ENCODE data around the gene NELFE. TPM values are rescaled to one million over a fixed set of nuclear protein-coding genes. Genes with fewer than 3 reads are reported as not detected.
"Not testable (repeated sequence)": the region's sequence is repeated elsewhere in the genome, so short reads cannot be mapped to it uniquely, and the experiment has no call there.

NELFE gene
- total and polyA plus RNA-seq, 2 donors (not counting 1 experiment from before 2014, with no cell fraction given): 81.7 to 85.5 TPM

DNA sequence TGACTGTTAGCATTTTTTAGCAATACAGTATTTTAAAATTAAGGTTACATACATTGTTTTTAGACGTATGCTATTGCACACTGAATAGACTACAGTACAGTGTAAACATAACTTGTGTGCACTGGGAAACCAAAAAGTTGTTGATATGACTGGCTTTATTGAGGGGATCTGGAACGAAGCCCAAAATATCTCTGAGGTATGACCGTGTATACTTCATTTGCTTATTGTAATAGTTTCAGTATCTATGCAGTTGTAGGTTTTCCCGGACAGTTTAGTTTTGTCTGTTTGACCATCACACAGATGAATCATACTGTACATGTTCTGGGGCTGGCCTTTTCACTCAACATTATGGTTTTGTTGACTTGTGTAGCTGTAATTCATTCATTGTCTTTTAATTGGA is 50.0 kb downstream of the NELFE start:
- peaks cover 15% of the 10 kb centered on the region for H3K4me1 ChIP-seq (ENCODE audit: control insufficient read depth, extremely low read depth, insufficient read depth, low read length)
- peak; percentile 45 to 65 for DNase-seq (ENCODE audit: low read depth in 2 of 2)
- H3K4me2 ChIP-seq (ENCODE audit: extremely low read depth, insufficient read depth, low read length): no peak overlapping the region
- no peaks in the 10 kb centered on the region for H3K27me3 ChIP-seq (ENCODE audit: control insufficient read depth, insufficient read depth, low read length)
- no peak overlapping the region for H3K4me3 ChIP-seq (replicated peaks in 1 of 4; ENCODE audit: control extremely low read depth in 1 of 4, insufficient read depth in 1 of 4, low read depth in 3 of 4, low read length in 4 of 4)
- no peak for TF ChIP-seq EZH2 (IDR thresholded peaks at IDR 0.05; ENCODE audit: low read length, missing control alignments)
- TF ChIP-seq, protein P1, sequence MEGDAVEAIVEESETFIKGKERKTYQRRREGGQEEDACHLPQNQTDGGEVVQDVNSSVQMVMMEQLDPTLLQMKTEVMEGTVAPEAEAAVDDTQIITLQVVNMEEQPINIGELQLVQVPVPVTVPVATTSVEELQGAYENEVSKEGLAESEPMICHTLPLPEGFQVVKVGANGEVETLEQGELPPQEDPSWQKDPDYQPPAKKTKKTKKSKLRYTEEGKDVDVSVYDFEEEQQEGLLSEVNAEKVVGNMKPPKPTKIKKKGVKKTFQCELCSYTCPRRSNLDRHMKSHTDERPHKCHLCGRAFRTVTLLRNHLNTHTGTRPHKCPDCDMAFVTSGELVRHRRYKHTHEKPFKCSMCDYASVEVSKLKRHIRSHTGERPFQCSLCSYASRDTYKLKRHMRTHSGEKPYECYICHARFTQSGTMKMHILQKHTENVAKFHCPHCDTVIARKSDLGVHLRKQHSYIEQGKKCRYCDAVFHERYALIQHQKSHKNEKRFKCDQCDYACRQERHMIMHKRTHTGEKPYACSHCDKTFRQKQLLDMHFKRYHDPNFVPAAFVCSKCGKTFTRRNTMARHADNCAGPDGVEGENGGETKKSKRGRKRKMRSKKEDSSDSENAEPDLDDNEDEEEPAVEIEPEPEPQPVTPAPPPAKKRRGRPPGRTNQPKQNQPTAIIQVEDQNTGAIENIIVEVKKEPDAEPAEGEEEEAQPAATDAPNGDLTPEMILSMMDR (conservative IDR thresholded peaks at IDR 0.05 in 1 of 2, IDR thresholded peaks at IDR 0.05 in 1 of 2; ENCODE audit: low read depth in 1 of 2, low read length in 2 of 2): no peak
- H3K9me3 ChIP-seq (ENCODE audit: control insufficient read depth, insufficient read depth, low read depth, low read length): no peaks in the 10 kb centered on the region
- H3K9ac ChIP-seq (ENCODE audit: insufficient read depth, low read length): no peak overlapping the region
- peak overlapping the region; percentile 51 for H3K27ac ChIP-seq (ENCODE audit: insufficient read depth, low read length)
- no peaks in the 10 kb centered on the region for H4K20me1 ChIP-seq (ENCODE audit: control insufficient read depth, extremely low read depth, insufficient read depth, low read length)
- no peak overlapping the region for H2AFZ ChIP-seq (ENCODE audit: low read length)
- no peaks in the 10 kb centered on the region for H3K79me2 ChIP-seq (ENCODE audit: control insufficient read depth, insufficient read depth, low read length)
- H3K36me3 ChIP-seq (ENCODE audit: control insufficient read depth, insufficient read depth, low read length): no peaks in the 10 kb centered on the region

DNA sequence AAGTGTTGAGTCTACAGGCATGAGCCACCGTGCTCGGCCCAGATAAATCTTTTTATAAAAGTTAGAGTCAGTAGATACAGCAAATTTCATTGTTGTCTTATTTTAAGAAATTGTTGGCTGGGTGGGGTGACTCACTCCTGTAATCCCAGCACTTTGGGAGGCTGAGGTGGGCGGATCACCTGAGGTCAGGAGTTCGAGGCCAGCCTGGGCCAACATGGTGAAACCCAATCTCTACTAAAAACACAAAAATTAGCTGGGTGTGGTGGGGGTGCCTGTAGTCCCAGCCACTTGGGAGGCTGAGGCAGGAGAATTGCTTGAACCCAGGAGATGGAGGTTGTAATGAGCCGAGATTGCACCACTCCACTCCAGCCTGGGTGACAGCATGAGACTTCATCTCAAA is 50.5 kb downstream of the NELFE start:
- not testable (repeated sequence) for H3K36me3 ChIP-seq (ENCODE audit: control insufficient read depth, insufficient read depth, low read length); H3K79me2 ChIP-seq (ENCODE audit: control insufficient read depth, insufficient read depth, low read length); H3K27me3 ChIP-seq (ENCODE audit: control insufficient read depth, insufficient read depth, low read length); H3K4me3 ChIP-seq (replicated peaks in 1 of 4; ENCODE audit: control extremely low read depth in 1 of 4, insufficient read depth in 1 of 4, low read depth in 3 of 4, low read length in 4 of 4); H2AFZ ChIP-seq (ENCODE audit: low read length); H3K9me3 ChIP-seq (ENCODE audit: control insufficient read depth, insufficient read depth, low read depth, low read length); DNase-seq (ENCODE audit: low read depth in 2 of 2); H4K20me1 ChIP-seq (ENCODE audit: control insufficient read depth, extremely low read depth, insufficient read depth, low read length); H3K9ac ChIP-seq (ENCODE audit: insufficient read depth, low read length)
- peak overlapping the region; percentile 5 for H3K4me2 ChIP-seq (ENCODE audit: extremely low read depth, insufficient read depth, low read length)
- H3K4me1 ChIP-seq (ENCODE audit: control insufficient read depth, extremely low read depth, insufficient read depth, low read length): peaks cover 15% of the 10 kb centered on the region
- H3K27ac ChIP-seq (ENCODE audit: insufficient read depth, low read length): peak overlapping the region; percentile 51

DNA sequence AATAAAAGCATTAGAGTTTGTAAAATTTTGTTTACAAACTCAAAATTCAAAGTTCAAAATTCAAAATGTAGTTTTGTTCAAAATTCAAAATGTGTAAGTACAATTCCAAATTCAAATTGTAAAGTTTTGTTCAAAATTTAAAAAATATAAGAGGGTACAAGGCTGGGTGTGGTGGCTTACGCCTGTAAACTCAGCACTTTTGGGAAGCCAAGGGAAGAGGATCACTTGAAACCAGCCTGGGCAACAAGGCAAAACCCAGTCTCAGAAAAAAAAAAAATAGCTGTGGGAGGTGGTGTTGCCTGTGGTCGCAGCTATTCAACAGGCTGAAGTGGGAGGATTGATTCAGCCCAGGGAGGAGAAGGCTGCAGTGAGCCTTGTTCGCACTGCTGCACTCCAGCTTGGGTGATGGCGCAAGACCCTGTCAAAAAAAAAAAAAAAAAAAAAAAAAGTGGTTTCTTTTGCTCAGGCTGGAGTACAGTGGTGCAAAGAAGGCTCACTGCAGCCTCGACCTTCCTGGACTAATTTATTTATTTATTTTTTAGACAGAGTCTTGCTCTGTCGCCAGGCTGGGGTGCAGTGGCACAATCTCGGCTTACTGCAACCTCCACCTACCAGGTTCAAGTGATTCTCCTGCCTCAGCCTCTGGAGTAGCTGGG is 51.5 kb downstream of the NELFE start:
- no peaks in the 10 kb centered on the region for H3K36me3 ChIP-seq (ENCODE audit: control insufficient read depth, insufficient read depth, low read length)
- H3K27ac ChIP-seq (ENCODE audit: insufficient read depth, low read length): no peak overlapping the region
- no peak for TF ChIP-seq EZH2 (IDR thresholded peaks at IDR 0.05; ENCODE audit: low read length, missing control alignments)
- TF ChIP-seq, protein P1 (conservative IDR thresholded peaks at IDR 0.05 in 1 of 2, IDR thresholded peaks at IDR 0.05 in 1 of 2; ENCODE audit: low read depth in 1 of 2, low read length in 2 of 2): no peak
- no peaks in the 10 kb centered on the region for H3K9me3 ChIP-seq (ENCODE audit: control insufficient read depth, insufficient read depth, low read depth, low read length)
- H3K4me3 ChIP-seq (replicated peaks in 1 of 4; ENCODE audit: control extremely low read depth in 1 of 4, insufficient read depth in 1 of 4, low read depth in 3 of 4, low read length in 4 of 4): no peak overlapping the region
- no peaks in the 10 kb centered on the region for H4K20me1 ChIP-seq (ENCODE audit: control insufficient read depth, extremely low read depth, insufficient read depth, low read length)
- H3K27me3 ChIP-seq (ENCODE audit: control insufficient read depth, insufficient read depth, low read length): no peaks in the 10 kb centered on the region
- H3K79me2 ChIP-seq (ENCODE audit: control insufficient read depth, insufficient read depth, low read length): no peaks in the 10 kb centered on the region
- DNase-seq (ENCODE audit: low read depth in 2 of 2): peak; percentile 83 to 89
- H3K4me2 ChIP-seq (ENCODE audit: extremely low read depth, insufficient read depth, low read length): no peak overlapping the region
- H2AFZ ChIP-seq (ENCODE audit: low read length): no peak overlapping the region
- peaks cover 18% of the 10 kb centered on the region for H3K4me1 ChIP-seq (ENCODE audit: control insufficient read depth, extremely low read depth, insufficient read depth, low read length)
- no peak overlapping the region for H3K9ac ChIP-seq (ENCODE audit: insufficient read depth, low read length)

DNA sequence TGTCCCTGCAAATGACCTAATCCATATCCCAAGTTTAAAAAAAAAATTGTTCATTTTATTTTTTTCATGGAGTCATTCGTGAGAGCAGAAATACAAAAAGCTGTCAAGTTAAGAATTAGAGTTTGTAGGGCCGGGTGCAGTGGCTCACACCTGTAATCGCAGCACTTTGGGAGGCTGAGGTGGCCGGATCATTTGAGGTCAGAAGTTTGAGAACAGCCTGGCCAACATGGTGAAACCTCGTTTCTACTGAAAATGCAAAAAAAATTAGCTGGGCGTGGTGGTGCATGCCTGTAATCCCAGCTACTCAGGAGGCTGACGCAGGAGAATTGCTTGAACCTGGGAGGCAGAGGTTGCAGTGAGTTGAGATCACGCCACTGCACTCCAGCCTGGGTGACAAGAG is 52.0 kb downstream of the NELFE start:
- H3K4me1 ChIP-seq (ENCODE audit: control insufficient read depth, extremely low read depth, insufficient read depth, low read length): peaks cover 15% of the 10 kb centered on the region
- not testable (repeated sequence) for H3K4me2 ChIP-seq (ENCODE audit: extremely low read depth, insufficient read depth, low read length); H3K79me2 ChIP-seq (ENCODE audit: control insufficient read depth, insufficient read depth, low read length); H3K9me3 ChIP-seq (ENCODE audit: control insufficient read depth, insufficient read depth, low read depth, low read length); H3K27me3 ChIP-seq (ENCODE audit: control insufficient read depth, insufficient read depth, low read length); H3K27ac ChIP-seq (ENCODE audit: insufficient read depth, low read length); H3K36me3 ChIP-seq (ENCODE audit: control insufficient read depth, insufficient read depth, low read length); H3K4me3 ChIP-seq (replicated peaks in 1 of 4; ENCODE audit: control extremely low read depth in 1 of 4, insufficient read depth in 1 of 4, low read depth in 3 of 4, low read length in 4 of 4); DNase-seq (ENCODE audit: low read depth in 2 of 2); H2AFZ ChIP-seq (ENCODE audit: low read length); H3K9ac ChIP-seq (ENCODE audit: insufficient read depth, low read length); H4K20me1 ChIP-seq (ENCODE audit: control insufficient read depth, extremely low read depth, insufficient read depth, low read length)

Data from fibroblast of lung (primary cell).